Left renal cortex interstitium (tissue), 4 donors: ENCODE data around the gene METRNL. TPM values are rescaled to one million over a fixed set of nuclear protein-coding genes. Genes with fewer than 3 reads are reported as not detected.
"Not testable (repeated sequence)": the region's sequence is repeated elsewhere in the genome, so short reads cannot be mapped to it uniquely, and the experiment has no call there.

ENCODE experiments used
- DNase-seq, 4 donors: peaks; one replicate each; pipeline ENCODE4 v3.0.0-alpha.2; 2013; ENCODE audit warnings: low read depth in 4 of 4, low spot score in 2 of 4, missing footprints in 1 of 4
- polyA plus RNA-seq, 4 donors: library from polyadenylated mRNA; unstranded; fragments of 120-200 nt; gene quantifications; one replicate each; pipeline ENCODE4 v1.2.1, GENCODE V29; 2013; ENCODE audit not compliant: insufficient read length in 4 of 4

Gene METRNL
- 10 to 100 TPM; 41.9 to 84.9 (median 67.7) TPM for polyA plus RNA-seq

- DNase-seq, result no peak
Measured at GRCh38 chr17:83079352-83079747, at the start of gene METRNL. Gene METRNL, plus strand, starts transcription at chr17:83079609. Its CDS starts 207 bp downstream, at chr17:83079816.

- no peak for DNase-seq
Measured at GRCh38 chr17:83030432-83030831, 49.0 kb upstream of the METRNL start.

- no peak for DNase-seq
Measured at GRCh38 chr17:83031321-83031945, 48.0 kb upstream of the METRNL start.

- DNase-seq, result not testable (repeated sequence)
Measured at GRCh38 chr17:83031946-83032451, 47.4 kb upstream of the METRNL start.

GRCh38 chr17:83032781-83033180, 46.6 kb upstream of the METRNL start:
- DNase-seq, result no peak

- DNase-seq, result no peak
Measured at GRCh38 chr17:83034525-83034924, 44.9 kb upstream of the METRNL start.

- no peak for DNase-seq
Measured at GRCh38 chr17:83035722-83036121, 43.7 kb upstream of the METRNL start.

GRCh38 chr17:83036193-83036592, 43.2 kb upstream of the METRNL start:
- DNase-seq, result no peak

- DNase-seq, result no peak
Measured at GRCh38 chr17:83036666-83037065, 42.7 kb upstream of the METRNL start.

- no peak for DNase-seq
Measured at GRCh38 chr17:83037084-83037873, 42.1 kb upstream of the METRNL start.

- DNase-seq, result no peak
Measured at GRCh38 chr17:83037874-83038165, 41.6 kb upstream of the METRNL start.

- DNase-seq, result not testable (repeated sequence)
Measured at GRCh38 chr17:83038983-83039382, 40.4 kb upstream of the METRNL start.

GRCh38 chr17:83041305-83041704, 38.1 kb upstream of the METRNL start:
- no peak for DNase-seq

- no peak for DNase-seq
Measured at GRCh38 chr17:83042522-83043158, 36.8 kb upstream of the METRNL start.

- DNase-seq, result not testable (repeated sequence)
Measured at GRCh38 chr17:83044479-83044878, 34.9 kb upstream of the METRNL start.

GRCh38 chr17:83046448-83047181, 32.8 kb upstream of the METRNL start:
- no peak for DNase-seq

GRCh38 chr17:83047182-83047478, 32.3 kb upstream of the METRNL start:
- DNase-seq, result no peak

- not testable (repeated sequence) for DNase-seq
Measured at GRCh38 chr17:83047818-83048475, 31.5 kb upstream of the METRNL start.

- DNase-seq, result no peak
Measured at GRCh38 chr17:83050651-83051395, 28.6 kb upstream of the METRNL start.
